Transverse colon (tissue), 3 donors: Measurements from ENCODE around the gene CRAMP1.

Experiments
- CTCF ChIP-seq, 5 experiments: fragments of 200-600 bp in 3 of 5; fragments of 450-650 bp in 2 of 5; sonication (generic) in 3 of 5; IDR thresholded peaks; 1 replicate in 2 of 5; 2 replicates in 3 of 5; pipeline ENCODE4 v1.5.1; 2016 to 2017; ENCODE audit warnings: antibody characterized with exemption in 5 of 5, inconsistent platforms in 3 of 5, mild to moderate bottlenecking in 2 of 5, moderate library complexity in 1 of 5
- POLR2A ChIP-seq: fragments of 450-650 bp; IDR thresholded peaks from one replicate; pipeline ENCODE4 v1.6.1; 2016; ENCODE audit warnings: antibody characterized with exemption, mild to moderate bottlenecking, moderate library complexity

- TF ChIP-seq CTCF (IDR thresholded peaks at IDR 0.05) = no peak
- TF ChIP-seq POLR2A = no peak
These were observed 42.5 kb downstream of the CRAMP1 start for GRCh38 chr16:1654505-1655268.
